IMR-90 (cell line): Measurements from ENCODE around the gene ZDHHC1.

ENCODE experiments used
- CTCF ChIP-seq: conservative IDR thresholded peaks from 2 replicates; pipeline ENCODE4 v1.5.1; 2012; ENCODE audit warnings: mild to moderate bottlenecking, low read depth, low read length, improper control_type of control experiment
- RCOR1 ChIP-seq: IDR thresholded peaks from 2 replicates; pipeline ENCODE4 v1.6.1; 2012; ENCODE audit warnings: mild to moderate bottlenecking, low read length, improper control_type of control experiment; ENCODE audit not compliant: insufficient replicate concordance

GRCh38 chr16:67426022-67426421 is 9.7 kb upstream of the ZDHHC1 start:
- TF ChIP-seq CTCF, result no peak
- no peak for TF ChIP-seq RCOR1
